A549 (cell line): Measurements from ENCODE around the gene TMEM39A. TPM values are rescaled to one million over a fixed set of nuclear protein-coding genes. Genes with fewer than 3 reads are reported as not detected.

Experiments
- ATAC-seq, 2 experiments: fragments of 200-7000 bp in 1 of 2; fragments of >200 bp in 1 of 2; cut with Nextera tagmentation in 1 of 2; cut with Tn5 transposase in 1 of 2; 3 replicates each; pipeline versions ENCODE4 v1.8.0 to v1.9.1; 2018 to 2020; ENCODE audit warnings: mild to moderate bottlenecking in 1 of 2, moderate library complexity in 1 of 2
- CTCF ChIA-PET: fragments of 300-600 bp; sonication (Branson Sonifier 250); formaldehyde crosslinking; extraction: SDS; loops from one replicate; lab custom pipeline; 2021; ENCODE audit warnings: antibody characterized with exemption, inconsistent platforms; lab: Yijun Ruan, JAX
- POLR2A ChIA-PET: fragments of 350-600 bp; formaldehyde crosslinking; extraction: SDS; loops from one replicate; lab custom pipeline; 2021; ENCODE audit warnings: antibody characterized with exemption, inconsistent platforms; lab: Yijun Ruan, JAX
- DNase-seq, 2 experiments: peaks; one replicate each; pipeline versions ENCODE4 v3.0.0 to v3.0.0-alpha.2; 2011 to 2016; ENCODE audit warnings: low read depth in 1 of 2, low spot score in 1 of 2
- FAIRE-seq: peaks from 2 replicates; lab custom pipeline; 2011; peaks lifted over from hg19 to GRCh38; lab: Jason Lieb, UNC
- H3K27ac ChIP-seq, 2 experiments: fragments of >200 bp; sonication (Bioruptor Twin); formaldehyde crosslinking; 3 replicates each; pipeline ENCODE4 v1.5.1; 2016 to 2017
- H3K4me1 ChIP-seq: fragments of >200 bp; sonication (Bioruptor Twin); formaldehyde crosslinking; 3 replicates; pipeline ENCODE4 v1.6.1; 2016
- H3K4me2 ChIP-seq: fragments of >200 bp; sonication (Bioruptor Twin); formaldehyde crosslinking; 3 replicates; pipeline ENCODE4 v1.6.1; 2016
- H3K4me3 ChIP-seq: fragments of >200 bp; sonication (Bioruptor Twin); formaldehyde crosslinking; 3 replicates; pipeline ENCODE4 v1.5.1; 2016
- H3K9me3 ChIP-seq: fragments of >200 bp; sonication (Bioruptor Twin); formaldehyde crosslinking; 3 replicates; pipeline ENCODE4 v1.6.1; 2016
- BCL3 ChIP-seq: fragments of >200 bp; sonication (Bioruptor Twin); formaldehyde crosslinking; IDR thresholded peaks from 3 replicates; pipeline ENCODE4 v1.6.1; 2016
- CBX2 ChIP-seq: fragments of 200-600 bp; sonication (generic); IDR thresholded peaks from 2 replicates; pipeline ENCODE4 v1.6.1; 2016; ENCODE audit warnings: low read depth, mild to moderate bottlenecking, borderline replicate concordance
- CHD2 ChIP-seq: fragments of 150-350 bp; IDR thresholded peaks from 2 replicates; pipeline ENCODE4 v1.6.1; 2014; ENCODE audit warnings: low read length; ENCODE audit not compliant: partially characterized antibody
- CTCF ChIP-seq: fragments of >200 bp; sonication (Bioruptor Twin); formaldehyde crosslinking; IDR thresholded peaks from 3 replicates; pipeline ENCODE4 v1.5.1; 2016
- E2F6 ChIP-seq: IDR thresholded peaks from 2 replicates; pipeline ENCODE4 v1.6.1; 2012; ENCODE audit warnings: low read depth, borderline replicate concordance
- ESRRA ChIP-seq: fragments of 150-350 bp; IDR thresholded peaks from 2 replicates; pipeline ENCODE4 v1.6.1; 2014; ENCODE audit warnings: mild to moderate bottlenecking, low read length, borderline replicate concordance
- FOSB ChIP-seq: fragments of 250-450 bp; sonication (Bioruptor Pico); IDR thresholded peaks from 2 replicates; pipeline ENCODE4 v1.5.0; 2020; ENCODE audit warnings: mild to moderate bottlenecking, moderate library complexity
- FOXS1 ChIP-seq: fragments of 250-450 bp; sonication (Bioruptor Pico); IDR thresholded peaks from 2 replicates; pipeline ENCODE4 v1.5.0; 2020; ENCODE audit warnings: mild to moderate bottlenecking, moderate library complexity
- GATA3 ChIP-seq: IDR thresholded peaks from 2 replicates; pipeline ENCODE4 v1.6.1; 2012; ENCODE audit warnings: borderline replicate concordance
- HES2 ChIP-seq: fragments of >200 bp; sonication (Bioruptor Twin); formaldehyde crosslinking; IDR thresholded peaks from 2 replicates; pipeline ENCODE4 v1.6.1; 2016
- KDM5A ChIP-seq: fragments of 200-600 bp; sonication (generic); IDR thresholded peaks from 2 replicates; pipeline ENCODE4 v1.6.1; 2016; ENCODE audit warnings: antibody characterized with exemption, mild to moderate bottlenecking
- MAZ ChIP-seq: fragments of 150-350 bp; IDR thresholded peaks from 2 replicates; pipeline ENCODE4 v1.6.1; 2014; ENCODE audit warnings: antibody characterized with exemption, low read depth, low read length, borderline replicate concordance
- NR3C1 ChIP-seq: fragments of >200 bp; sonication (Bioruptor Twin); formaldehyde crosslinking; IDR thresholded peaks from 3 replicates; pipeline ENCODE4 v1.6.1; 2017
- PHF8 ChIP-seq: fragments of 200-600 bp; sonication (generic); IDR thresholded peaks from 2 replicates; pipeline ENCODE4 v1.6.1; 2016; ENCODE audit warnings: low read depth, mild to moderate bottlenecking, antibody characterized with exemption, moderate library complexity, borderline replicate concordance
- POLR2AphosphoS2 ChIP-seq: conservative IDR thresholded peaks from 2 replicates; pipeline ENCODE4 v1.6.1; 2012; ENCODE audit warnings: low read length, improper control_type of control experiment, inconsistent platforms
- SMC3 ChIP-seq: fragments of >200 bp; sonication (Bioruptor Twin); formaldehyde crosslinking; IDR thresholded peaks from 3 replicates; pipeline ENCODE4 v1.6.1; 2018; ENCODE audit warnings: inconsistent platforms
- SREBF2 ChIP-seq: fragments of 450-650 bp; IDR thresholded peaks from 2 replicates; pipeline ENCODE4 v1.6.1; 2014; ENCODE audit warnings: mild to moderate bottlenecking, moderate library complexity
- TFCP2L1 ChIP-seq: fragments of 250-450 bp; sonication (Bioruptor Pico); IDR thresholded peaks from 2 replicates; pipeline ENCODE4 v1.5.0; 2021; ENCODE audit warnings: mild to moderate bottlenecking
- TP53 ChIP-seq: fragments of 250-450 bp; sonication (Bioruptor Pico); IDR thresholded peaks from 2 replicates; pipeline ENCODE4 v1.5.0; 2021; ENCODE audit warnings: mild to moderate bottlenecking, moderate library complexity
- USF2 ChIP-seq: fragments of 450-650 bp; IDR thresholded peaks from 2 replicates; pipeline ENCODE4 v1.6.1; 2014; ENCODE audit warnings: antibody characterized with exemption
- WGBS: methylation state at CpG from one replicate; pipeline ENCODE4 v1.1.6; 2017; ENCODE audit errors: missing lambda C conversion rate; 5-methylcytosine and 5-hydroxymethylcytosine counted together
- polyA plus RNA-seq, 4 experiments: library from polyadenylated mRNA; depleted of rRNA in 3 of 4; stranded (reverse); fragments of >200 nt; fragmentation: RNase III in 1 of 4; extraction: RNeasy Plus Mini Kit Qiagen cat#74134 plus additional on column Dnase treatment in 1 of 4; gene quantifications; 2 replicates in 3 of 4; 3 replicates in 1 of 4; pipeline ENCODE4 v1.2.3, GENCODE V29; 2011 to 2017

The TMEM39A gene
- polyA plus RNA-seq, 2 of the 4 experiments (the other 2 are of a cell fraction), result 16.9 to 21.9 TPM

GRCh38 chr3:119510690-119511089 is 47.3 kb upstream of the TMEM39A start:
- H3K9me3 ChIP-seq, result no peaks in the 10 kb centered on the region
- no peak for ATAC-seq
- CTCF ChIA-PET, result no interaction called here
- DNase-seq, result no peak
- POLR2A ChIA-PET, result no interaction called here
- no peak for TF ChIP-seq TP53
- TF ChIP-seq, all 56 proteins: peak for 0
- H3K27ac ChIP-seq, result no peak overlapping the region
- H3K4me1 ChIP-seq, result no peaks in the 10 kb centered on the region
- FAIRE-seq, result no peak
- H3K4me2 ChIP-seq, result no peak overlapping the region
- no peak overlapping the region for H3K4me3 ChIP-seq

- DNase-seq (no peak), ATAC-seq (no peak), FAIRE-seq (no peak)
- no peaks in the 10 kb centered on the region for H3K4me1 ChIP-seq
- H3K4me2 ChIP-seq, result no peak overlapping the region
- H3K27ac ChIP-seq, result no peak overlapping the region
- POLR2A ChIA-PET, result interaction anchor here (0.7 kb wide), 1 partner anchor 10 kb away, joined by 4 read pairs; the partner anchor contains the start of gene TIMMDC1
- no peaks in the 10 kb centered on the region for H3K9me3 ChIP-seq
- 85% methylated on average over 1 of the region's 1 CpG for WGBS
- CTCF ChIA-PET, result no interaction called here
- no peak overlapping the region for H3K4me3 ChIP-seq
- no peak for TF ChIP-seq ESRRA
- TF ChIP-seq POLR2AphosphoS2, result no peak
- no peak for TF ChIP-seq FOSB
- no peak for TF ChIP-seq HES2
- TF ChIP-seq USF2, result no peak
- TF ChIP-seq CTCF, result no peak
- TF ChIP-seq NR3C1, result no peak
- TF ChIP-seq MAZ, result no peak
- no peak for TF ChIP-seq CHD2
- no peak for TF ChIP-seq TFCP2L1 (CRISPR knock-in tag)
- no peak for TF ChIP-seq CBX2
- TF ChIP-seq FOXS1 (CRISPR knock-in tag), result no peak
- no peak for TF ChIP-seq KDM5A
- TF ChIP-seq PHF8, result no peak
- TF ChIP-seq, all 56 proteins: peak for 0
These were observed 44.9 kb upstream of the TMEM39A start for GRCh38 chr3:119508172-119508845.

- Histone ChIP-seq H3K4me3 (no peak overlapping the region), H3K9me3 (no peaks in the 10 kb centered on the region), H3K4me2 (no peak overlapping the region), H3K4me1 (no peaks in the 10 kb centered on the region), H3K27ac (no peak overlapping the region)
- DNase-seq (no peak), FAIRE-seq (no peak), ATAC-seq (no peak)
- ChIA-PET POLR2A (interaction anchor here (0.6 to 1.0 kb wide), 2 partner anchors 9 to 36 kb away, joined by 3 read pairs; partner anchors contain the start of gene TIMMDC1), CTCF (no interaction called here)
- WGBS, result 97% methylated on average over 2 of the region's 2 CpGs
- TF ChIP-seq POLR2AphosphoS2 (no peak), SMC3 (no peak), GATA3 (no peak), SREBF2 (no peak), E2F6 (no peak), BCL3 (no peak)
These were observed 44.0 kb upstream of the TMEM39A start for GRCh38 chr3:119507404-119507803.
